Vagina (tissue), 2 donors: Measurements from ENCODE around the gene NAPSA. TPM values are rescaled to one million over a fixed set of nuclear protein-coding genes. Genes with fewer than 3 reads are reported as not detected.

Experiments
- DNase-seq, 2 donors: peaks; one replicate each; pipeline ENCODE4 v3.0.0-alpha.2; 2017; ENCODE audit errors: extremely low spot score in 2 of 2
- H3K27ac ChIP-seq: fragments of 200-600 bp; sonication (generic); one replicate; pipeline ENCODE4 v1.5.1; 2019
- H3K27me3 ChIP-seq: fragments of 200-600 bp; sonication (generic); one replicate; pipeline ENCODE4 v1.5.1; 2019
- H3K36me3 ChIP-seq, 2 donors: fragments of 200-600 bp; sonication (generic); one replicate each; pipeline ENCODE4 v1.5.1; 2017 to 2019
- H3K4me1 ChIP-seq: fragments of 200-600 bp; sonication (generic); one replicate; pipeline ENCODE4 v1.5.1; 2019
- H3K4me3 ChIP-seq, 2 donors: fragments of 200-600 bp; sonication (generic); 1 replicate in 1 of 2; 2 replicates in 1 of 2; pipeline ENCODE4 v1.5.1; 2016 to 2019
- H3K9me3 ChIP-seq: fragments of 200-600 bp; sonication (generic); one replicate; pipeline ENCODE4 v1.5.1; 2019
- POLR2A ChIP-seq, 2 donors: fragments of 450-650 bp; IDR thresholded peaks; one replicate each; pipeline ENCODE4 v1.6.1; 2017; ENCODE audit warnings: antibody characterized with exemption in 2 of 2, mild to moderate bottlenecking in 2 of 2, moderate library complexity in 2 of 2
- POLR2AphosphoS5 ChIP-seq, 2 donors: sonication (generic); formaldehyde crosslinking; IDR thresholded peaks; one replicate each; pipeline ENCODE4 v1.9.0; 2017; ENCODE audit warnings: antibody characterized with exemption in 2 of 2, mild to moderate bottlenecking in 2 of 2, low read depth in 1 of 2; ENCODE audit not compliant: insufficient read depth in 1 of 2
- intact Hi-C: fragments of 100-400 bp; cut with DNase I; formaldehyde crosslinking; loops from one replicate; pipeline ENCODE4 v1.15.1; 2023
- total RNA-seq: library from RNA; depleted of rRNA; stranded (reverse); fragments of >200 nt; gene quantifications from one replicate; pipeline ENCODE4 v1.2.3, GENCODE V29; 2016
- TF ChIP-seq, protein P1 (sequence below), 3 experiments: fragments of 450-650 bp in 2 of 3; fragments of 200-600 bp in 1 of 3; sonication (generic) in 1 of 3; IDR thresholded peaks; one replicate each; pipeline ENCODE4 v1.5.1; 2017 to 2019; ENCODE audit warnings: antibody characterized with exemption in 3 of 3, mild to moderate bottlenecking in 2 of 3, moderate library complexity in 2 of 3

NAPSA gene
- total RNA-seq, 1 donor from 2014 or later, result 0.74 TPM

GRCh38 chr19:50380137-50380536, 14.7 kb upstream of the NAPSA start:
- no peak overlapping the region for H3K27ac ChIP-seq
- H3K27me3 ChIP-seq, result no peaks in the 10 kb centered on the region
- H3K9me3 ChIP-seq, result no peaks in the 10 kb centered on the region
- intact Hi-C loops, result no loop called here
- H3K4me1 ChIP-seq, result peaks cover 34% of the 10 kb centered on the region
- H3K36me3 ChIP-seq, result peaks cover 0 to 49% of the 10 kb centered on the region in 2 donors
- no peak overlapping the region for H3K4me3 ChIP-seq
- no peak for TF ChIP-seq POLR2AphosphoS5 (IDR thresholded peaks at IDR 0.05; ENCODE audit: insufficient read depth in 1 of 2, low read depth in 1 of 2)
- no peak for TF ChIP-seq POLR2A (IDR thresholded peaks at IDR 0.05)
- TF ChIP-seq, protein P1, sequence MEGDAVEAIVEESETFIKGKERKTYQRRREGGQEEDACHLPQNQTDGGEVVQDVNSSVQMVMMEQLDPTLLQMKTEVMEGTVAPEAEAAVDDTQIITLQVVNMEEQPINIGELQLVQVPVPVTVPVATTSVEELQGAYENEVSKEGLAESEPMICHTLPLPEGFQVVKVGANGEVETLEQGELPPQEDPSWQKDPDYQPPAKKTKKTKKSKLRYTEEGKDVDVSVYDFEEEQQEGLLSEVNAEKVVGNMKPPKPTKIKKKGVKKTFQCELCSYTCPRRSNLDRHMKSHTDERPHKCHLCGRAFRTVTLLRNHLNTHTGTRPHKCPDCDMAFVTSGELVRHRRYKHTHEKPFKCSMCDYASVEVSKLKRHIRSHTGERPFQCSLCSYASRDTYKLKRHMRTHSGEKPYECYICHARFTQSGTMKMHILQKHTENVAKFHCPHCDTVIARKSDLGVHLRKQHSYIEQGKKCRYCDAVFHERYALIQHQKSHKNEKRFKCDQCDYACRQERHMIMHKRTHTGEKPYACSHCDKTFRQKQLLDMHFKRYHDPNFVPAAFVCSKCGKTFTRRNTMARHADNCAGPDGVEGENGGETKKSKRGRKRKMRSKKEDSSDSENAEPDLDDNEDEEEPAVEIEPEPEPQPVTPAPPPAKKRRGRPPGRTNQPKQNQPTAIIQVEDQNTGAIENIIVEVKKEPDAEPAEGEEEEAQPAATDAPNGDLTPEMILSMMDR (IDR thresholded peaks at IDR 0.05), result no peak
- DNase-seq, result no peak

GRCh38 chr19:50379602-50380001, 14.2 kb upstream of the NAPSA start:
- Histone ChIP-seq H3K4me1 (peaks cover 29% of the 10 kb centered on the region), H3K9me3 (no peaks in the 10 kb centered on the region), H3K36me3 (peaks cover 0 to 49% of the 10 kb centered on the region in 2 donors), H3K27me3 (no peaks in the 10 kb centered on the region), H3K4me3 (no peak overlapping the region), H3K27ac (no peak overlapping the region)
- TF ChIP-seq POLR2A (IDR thresholded peaks at IDR 0.05) (no peak), POLR2AphosphoS5 (IDR thresholded peaks at IDR 0.05; ENCODE audit: insufficient read depth in 1 of 2, low read depth in 1 of 2) (no peak)
- TF ChIP-seq, protein P1 (IDR thresholded peaks at IDR 0.05), result no peak
- no peak for DNase-seq
- intact Hi-C loops, result no loop called here

GRCh38 chr19:50378863-50379236, 13.4 kb upstream of the NAPSA start:
- peaks cover 0 to 49% of the 10 kb centered on the region in 2 donors for H3K36me3 ChIP-seq
- intact Hi-C loops, result no loop called here
- H3K27me3 ChIP-seq, result no peaks in the 10 kb centered on the region
- H3K4me1 ChIP-seq, result peaks cover 28% of the 10 kb centered on the region
- DNase-seq, result no peak
- no peaks in the 10 kb centered on the region for H3K9me3 ChIP-seq
- no peak overlapping the region for H3K4me3 ChIP-seq
- TF ChIP-seq, protein P1 (IDR thresholded peaks at IDR 0.05), result no peak
- no peak for TF ChIP-seq POLR2AphosphoS5 (IDR thresholded peaks at IDR 0.05; ENCODE audit: insufficient read depth in 1 of 2, low read depth in 1 of 2)
- TF ChIP-seq POLR2A (IDR thresholded peaks at IDR 0.05), result no peak
- no peak overlapping the region for H3K27ac ChIP-seq

GRCh38 chr19:50378169-50378862, 12.9 kb upstream of the NAPSA start:
- no peak overlapping the region for H3K4me3 ChIP-seq
- no peaks in the 10 kb centered on the region for H3K9me3 ChIP-seq
- peaks cover 0 to 49% of the 10 kb centered on the region in 2 donors for H3K36me3 ChIP-seq
- TF ChIP-seq POLR2A (IDR thresholded peaks at IDR 0.05), result no peak
- TF ChIP-seq POLR2AphosphoS5 (IDR thresholded peaks at IDR 0.05; ENCODE audit: insufficient read depth in 1 of 2, low read depth in 1 of 2), result no peak
- TF ChIP-seq, protein P1 (IDR thresholded peaks at IDR 0.05), result no peak
- no peak for DNase-seq
- peaks cover 23% of the 10 kb centered on the region for H3K4me1 ChIP-seq
- intact Hi-C loops, result no loop called here
- no peaks in the 10 kb centered on the region for H3K27me3 ChIP-seq
- H3K27ac ChIP-seq, result no peak overlapping the region

- intact Hi-C loops, result no loop called here
- Histone ChIP-seq H3K9me3 (no peaks in the 10 kb centered on the region), H3K27ac (no peak overlapping the region), H3K4me1 (peaks cover 20% of the 10 kb centered on the region), H3K4me3 (no peak overlapping the region), H3K27me3 (no peaks in the 10 kb centered on the region), H3K36me3 (peaks cover 0 to 49% of the 10 kb centered on the region in 2 donors)
- TF ChIP-seq POLR2AphosphoS5 (IDR thresholded peaks at IDR 0.05; ENCODE audit: insufficient read depth in 1 of 2, low read depth in 1 of 2) (no peak), POLR2A (IDR thresholded peaks at IDR 0.05) (no peak)
- TF ChIP-seq, protein P1 (IDR thresholded peaks at IDR 0.05), result no peak
- DNase-seq, result no peak
These were observed 12.1 kb upstream of the NAPSA start for GRCh38 chr19:50377517-50377916.
